Ramos (cell line): ENCODE results near the gene ARL10.

ENCODE experiments used
- in situ Hi-C: fragments of 300-500 bp; cut with MboI; formaldehyde crosslinking; loops from one replicate; pipeline ENCODE4 v1.14.3; 2022; ENCODE audit warnings: low sequenced_read_pairs; ENCODE audit not compliant: unreplicated experiment

ARL10 gene

DNA sequence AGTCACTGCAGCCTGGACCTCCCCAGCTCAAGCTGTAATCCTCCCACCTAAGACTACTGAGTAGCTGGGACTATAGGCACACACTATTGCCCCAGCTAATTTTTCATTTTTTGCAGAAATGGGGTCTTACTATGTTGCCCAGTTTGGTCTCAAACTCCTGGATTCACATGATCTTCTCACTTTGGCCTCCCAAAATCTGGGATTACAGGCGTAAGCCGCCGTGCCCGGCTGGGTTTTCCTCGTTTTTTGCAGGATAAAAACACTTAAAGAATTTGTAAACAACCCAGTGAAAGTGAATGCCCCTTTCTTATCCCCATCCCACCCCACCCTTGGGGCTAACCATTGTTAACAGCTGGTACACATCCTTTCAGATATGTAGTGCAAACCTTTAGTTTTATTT is 43.3 kb downstream of the ARL10 start:
- in situ Hi-C loops, result loop anchor here (25.0 kb wide), 1 partner anchor 671 kb away; no protein-coding TSS in a partner anchor

DNA sequence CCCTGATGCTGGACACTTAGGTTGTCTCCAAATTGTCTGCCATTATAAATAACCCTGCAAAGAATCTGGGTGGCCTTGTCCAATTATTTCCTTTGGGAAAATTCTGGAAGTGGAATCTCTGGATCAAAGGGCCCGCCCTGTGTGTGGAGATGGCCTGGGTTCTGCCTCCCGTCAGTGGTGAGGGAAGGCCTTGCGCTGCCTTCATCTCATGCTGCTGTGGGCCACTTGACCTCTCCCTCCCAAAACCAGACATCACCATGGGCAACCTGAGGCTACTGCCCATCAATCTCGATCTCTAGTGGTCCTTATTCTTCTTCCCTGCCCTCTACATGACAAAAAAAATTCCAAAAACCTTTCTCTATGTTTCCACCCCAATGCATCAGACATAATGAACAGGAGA is 44.5 kb downstream of the ARL10 start:
- in situ Hi-C loops, result loop anchor here (25.0 kb wide), 1 partner anchor 672 kb away; no protein-coding TSS in a partner anchor

DNA sequence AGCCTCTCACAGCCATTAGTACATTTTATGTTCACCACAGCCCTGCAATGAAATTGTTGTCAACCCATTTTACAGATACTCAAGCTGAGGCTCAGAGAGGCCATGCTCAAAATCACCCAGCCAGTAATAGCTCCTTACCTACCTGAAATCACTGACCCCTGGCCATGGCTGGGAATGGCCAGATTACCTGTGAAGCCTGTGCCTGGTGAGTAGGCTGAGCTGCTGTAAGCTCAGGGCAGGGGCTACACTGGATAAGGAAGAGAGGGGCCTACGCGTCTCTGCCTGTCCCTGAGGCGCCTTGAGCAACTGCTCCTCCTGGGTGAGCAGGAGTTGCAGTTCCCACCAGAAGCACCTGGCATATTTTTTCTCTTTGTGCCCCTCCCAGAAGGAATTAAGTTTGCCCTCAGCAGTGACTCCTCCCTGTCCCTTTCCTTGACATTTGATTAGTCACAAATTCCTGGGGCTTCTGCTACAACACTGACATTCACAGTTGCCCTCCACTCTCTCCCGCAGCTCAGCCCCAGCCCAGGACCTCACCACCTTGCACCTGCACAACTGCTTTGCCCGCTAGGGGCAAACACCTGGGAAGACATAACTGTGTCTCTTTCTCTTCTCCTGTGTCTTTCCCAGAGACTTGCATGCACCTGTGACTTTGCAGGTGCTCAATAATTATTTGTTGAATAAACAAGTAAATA is 45.3 kb downstream of the ARL10 start:
- in situ Hi-C loops, result loop anchor here (25.0 kb wide), 1 partner anchor 673 kb away; no protein-coding TSS in a partner anchor

DNA sequence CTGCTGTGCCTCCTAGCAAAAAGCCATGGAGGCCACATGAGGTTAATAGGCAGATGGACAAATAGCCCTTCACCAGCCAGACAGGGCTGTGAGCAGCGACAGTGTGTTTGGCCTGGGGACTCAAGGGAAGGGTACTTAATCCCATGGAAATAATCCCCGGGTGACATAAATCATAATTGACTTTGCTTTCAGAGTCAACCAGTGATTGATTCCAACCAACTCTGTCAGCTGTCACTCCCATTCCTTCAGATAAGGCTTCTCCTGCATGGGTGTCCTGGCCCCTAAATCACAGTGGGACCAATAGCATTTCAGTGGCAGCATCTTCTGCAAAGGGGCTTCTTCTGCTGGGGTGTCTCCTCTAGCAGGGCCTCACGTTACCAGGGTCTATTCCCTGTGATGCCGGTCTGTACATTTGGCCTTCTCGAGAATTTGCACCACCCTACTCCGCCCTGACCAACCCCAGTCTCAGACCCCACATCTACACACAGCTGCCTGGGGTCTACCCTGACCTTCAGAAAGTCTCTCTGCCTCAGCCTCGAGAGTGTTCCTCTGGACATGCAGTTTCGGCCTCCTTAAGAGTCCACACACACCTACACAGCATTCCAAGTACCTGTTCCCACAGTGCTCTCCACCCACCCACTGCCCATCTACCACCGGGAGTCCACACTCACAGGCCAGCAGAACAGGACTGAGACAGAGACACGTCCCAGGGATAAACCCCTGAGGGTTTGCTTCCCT is 47.4 kb downstream of the ARL10 start:
- in situ Hi-C loops, result loop anchor here (25.0 kb wide), 1 partner anchor 675 kb away; no protein-coding TSS in a partner anchor

DNA sequence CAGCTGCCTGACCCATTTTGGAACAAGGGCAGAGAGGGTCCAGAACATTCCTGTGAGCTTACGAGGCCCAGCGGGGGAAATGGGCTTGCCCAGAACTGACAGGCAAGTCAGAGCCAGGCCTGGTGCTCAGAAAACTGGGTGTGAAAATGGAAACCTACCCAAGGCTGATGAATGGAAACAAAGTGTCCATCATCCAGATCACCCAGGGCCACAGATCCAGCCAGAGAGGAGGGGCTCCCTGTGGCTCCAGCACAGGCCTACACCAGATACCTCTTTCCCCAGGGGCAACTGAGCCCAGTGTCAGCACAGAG is 47.9 kb downstream of the ARL10 start:
- in situ Hi-C loops, result loop anchor here (25.0 kb wide), 1 partner anchor 676 kb away; no protein-coding TSS in a partner anchor

DNA sequence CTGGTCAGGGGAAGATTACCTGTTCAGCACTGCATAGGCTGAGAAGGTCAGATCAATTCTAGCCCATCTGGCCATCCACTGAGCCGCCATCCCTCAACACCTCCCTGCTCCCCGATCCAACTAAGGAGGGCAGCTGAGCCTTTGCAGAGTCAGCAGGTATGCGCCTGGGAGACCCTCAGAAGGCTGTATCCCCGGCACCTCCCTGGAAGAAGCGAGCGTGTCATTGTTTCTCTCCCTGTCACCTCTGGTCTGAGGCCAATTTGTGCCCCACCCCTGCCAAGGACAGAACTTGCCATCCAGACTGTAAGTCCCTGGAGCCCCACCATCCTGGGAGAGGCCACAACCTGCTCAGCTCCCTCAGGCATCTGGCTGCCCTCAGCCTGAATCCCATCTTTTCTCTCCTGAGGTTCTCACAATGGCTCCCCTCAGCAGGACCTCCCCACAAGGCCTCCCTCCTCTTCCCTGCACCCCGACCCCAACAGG is 48.5 kb downstream of the ARL10 start:
- in situ Hi-C loops, result loop anchor here (25.0 kb wide), 1 partner anchor 676 kb away; no protein-coding TSS in a partner anchor

DNA sequence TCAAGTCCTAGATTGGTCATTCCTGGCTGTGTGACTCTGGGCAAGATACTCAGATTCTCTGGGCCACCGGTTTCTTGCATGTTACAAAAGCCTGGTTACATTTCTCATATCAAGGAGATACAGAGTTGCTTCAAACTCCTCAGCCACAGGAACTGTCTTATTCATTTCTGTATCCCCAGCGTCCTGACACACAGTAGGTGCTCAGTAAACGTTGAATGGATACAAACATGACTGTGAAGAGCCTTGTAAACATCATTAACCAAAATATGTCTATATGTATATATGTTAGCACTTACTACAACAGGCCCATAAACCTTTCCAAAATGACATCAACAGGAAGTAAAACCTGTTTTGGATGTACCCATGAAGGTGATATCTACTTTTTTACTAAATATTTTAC is 49.4 kb downstream of the ARL10 start:
- in situ Hi-C loops, result loop anchor here (25.0 kb wide), 1 partner anchor 677 kb away; no protein-coding TSS in a partner anchor

DNA sequence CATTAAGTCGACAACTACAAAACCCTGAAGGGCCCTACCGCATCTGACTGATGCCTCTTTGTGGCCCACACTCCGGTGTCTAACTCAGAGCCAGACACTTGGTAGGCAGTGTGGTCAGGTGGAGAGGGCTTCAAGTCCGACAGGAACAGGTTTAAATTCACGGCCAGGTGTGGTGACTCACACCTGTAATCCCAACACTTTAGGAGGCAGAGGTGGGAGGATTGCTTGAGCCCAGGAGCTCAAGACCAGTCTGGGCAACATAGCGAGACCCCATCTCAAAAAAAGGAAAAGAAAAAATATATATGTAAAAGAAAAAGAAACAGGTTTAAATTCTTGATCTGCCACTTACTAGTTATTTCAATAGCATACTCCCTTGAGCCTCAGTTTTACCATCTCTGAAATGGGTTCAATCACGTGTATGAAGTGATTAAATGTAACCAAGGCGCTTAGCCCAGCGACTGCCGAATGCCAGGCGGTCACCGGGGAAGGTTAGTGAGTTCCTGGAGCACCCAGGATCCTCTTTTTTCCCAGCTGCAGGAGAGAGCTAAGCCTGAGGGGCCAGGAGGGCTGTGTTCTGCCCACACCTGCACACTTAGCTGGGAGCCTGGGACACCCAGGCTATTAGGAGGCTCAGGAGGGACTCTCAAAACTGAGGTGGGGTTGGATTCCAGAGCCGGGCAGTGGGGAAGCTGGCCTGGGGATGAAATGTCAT is 50.1 kb downstream of the ARL10 start:
- in situ Hi-C loops, result loop anchor here (25.0 kb wide), 1 partner anchor 678 kb away; no protein-coding TSS in a partner anchor

DNA sequence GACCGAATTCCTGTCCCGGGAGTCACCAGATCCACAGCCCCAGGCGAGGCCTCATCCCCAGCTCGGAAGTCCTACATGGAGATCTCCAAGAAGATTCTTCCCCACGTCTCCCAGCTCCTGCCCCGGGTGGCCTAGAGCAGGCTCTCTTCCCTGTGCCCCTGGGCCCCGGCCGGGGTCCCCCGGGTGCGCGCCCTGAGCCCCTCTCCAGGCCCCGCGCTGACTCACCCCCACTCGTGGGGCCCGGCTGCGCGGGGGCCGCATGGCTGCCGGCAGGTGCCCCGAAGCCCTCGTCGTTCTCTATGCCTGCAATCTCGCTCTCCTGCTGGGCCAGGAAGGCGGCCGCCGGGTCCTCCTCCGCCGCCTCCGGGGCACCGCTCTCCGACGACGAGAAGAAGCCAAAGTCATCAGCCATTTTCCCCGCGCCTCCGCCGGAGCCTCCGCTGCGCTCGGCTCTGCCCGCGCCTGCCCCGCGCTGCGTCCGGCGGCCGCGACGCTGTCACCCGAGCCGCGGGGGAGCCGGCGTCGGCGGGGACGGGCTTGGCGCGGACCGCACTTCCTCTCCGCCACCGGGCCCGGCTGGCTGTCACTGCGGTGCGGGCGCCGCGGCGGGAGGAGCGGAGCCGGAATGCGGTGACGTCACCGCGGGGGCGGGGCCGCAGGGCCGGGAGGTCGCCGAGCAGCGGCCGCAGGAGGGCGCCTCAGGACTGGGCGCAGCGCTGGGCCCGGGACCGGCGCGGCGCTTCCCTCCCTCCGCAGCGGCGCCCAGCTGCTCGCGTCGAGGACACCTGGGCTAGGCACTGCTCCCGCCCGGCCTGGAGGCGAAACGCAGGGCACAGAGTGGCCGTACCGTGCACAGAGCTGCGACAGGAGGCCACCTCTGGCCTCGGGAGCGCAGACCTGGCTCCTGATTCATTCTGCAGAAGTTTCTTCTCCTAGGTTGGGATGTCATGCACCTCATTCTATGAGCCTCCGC is 51.0 kb downstream of the ARL10 start, which contains the start of gene CLTB:
Gene CLTB, minus strand, starts transcription at position 588 of the 973 bp plus-strand sequence. Its CDS starts 176 bp downstream, at position 412.
- in situ Hi-C loops, result loop anchor here (25.0 kb wide), 1 partner anchor 679 kb away; no protein-coding TSS in a partner anchor

DNA sequence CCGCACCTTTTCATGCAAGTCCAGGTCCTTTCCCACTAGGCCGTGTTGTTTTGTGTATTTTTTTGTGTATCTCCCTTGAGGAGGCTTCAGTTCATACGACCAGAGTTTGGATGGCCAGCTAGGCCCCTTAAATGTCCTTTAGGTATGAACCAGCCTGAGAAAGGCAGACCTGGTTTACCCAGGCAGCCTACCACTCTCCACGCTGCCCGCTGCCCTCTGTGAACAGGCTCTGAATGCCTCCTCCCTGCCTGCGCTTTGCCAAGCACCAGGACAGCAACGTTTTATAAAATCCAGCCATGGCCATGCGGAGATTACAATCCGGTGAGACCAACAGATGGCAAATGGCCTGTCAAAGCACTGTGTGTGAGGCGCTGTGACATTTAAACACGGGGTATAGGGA is 51.7 kb downstream of the ARL10 start:
- in situ Hi-C loops, result loop anchor here (25.0 kb wide), 1 partner anchor 680 kb away; no protein-coding TSS in a partner anchor

DNA sequence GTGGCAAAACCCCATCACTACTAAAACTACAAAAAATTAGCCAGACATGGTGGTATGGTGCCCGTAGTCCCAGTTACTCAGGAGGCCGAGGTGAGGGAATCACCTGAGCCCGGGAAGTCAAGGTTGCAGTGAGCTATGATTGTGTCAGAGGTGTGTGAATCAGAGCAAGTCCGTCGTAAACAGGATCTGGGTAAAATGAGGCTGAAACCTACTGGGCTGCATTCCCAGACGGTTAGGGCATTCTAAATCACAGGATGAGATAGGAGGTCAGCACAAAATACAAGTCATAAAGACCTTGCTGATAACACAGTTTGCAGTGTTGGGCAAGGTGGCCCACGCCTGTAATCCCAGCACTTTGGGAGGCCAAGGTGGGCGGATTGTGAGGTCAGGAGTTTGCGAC is 53.0 kb downstream of the ARL10 start:
- in situ Hi-C loops, result loop anchor here (25.0 kb wide), 1 partner anchor 681 kb away; no protein-coding TSS in a partner anchor

DNA sequence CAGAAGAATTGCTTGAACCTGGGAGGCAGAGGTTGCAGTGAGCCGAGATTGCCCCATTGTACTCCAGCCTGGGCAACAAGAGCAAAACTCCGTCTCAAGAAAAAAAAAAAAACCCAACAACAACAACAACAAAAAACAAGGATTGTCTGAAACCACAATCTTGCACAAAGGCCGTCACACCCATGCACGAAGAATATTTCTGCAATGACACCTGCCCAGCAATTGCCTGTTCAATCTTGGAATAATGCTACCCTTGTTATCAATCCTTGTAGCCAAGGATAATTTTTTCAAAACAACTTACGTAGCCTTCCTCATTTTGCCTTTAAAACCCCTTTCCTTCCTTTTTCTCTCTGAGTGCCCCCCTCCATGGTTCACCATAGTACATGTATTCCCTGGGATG is 54.8 kb downstream of the ARL10 start:
- in situ Hi-C loops, result loop anchor here (25.0 kb wide), 1 partner anchor 683 kb away; no protein-coding TSS in a partner anchor

DNA sequence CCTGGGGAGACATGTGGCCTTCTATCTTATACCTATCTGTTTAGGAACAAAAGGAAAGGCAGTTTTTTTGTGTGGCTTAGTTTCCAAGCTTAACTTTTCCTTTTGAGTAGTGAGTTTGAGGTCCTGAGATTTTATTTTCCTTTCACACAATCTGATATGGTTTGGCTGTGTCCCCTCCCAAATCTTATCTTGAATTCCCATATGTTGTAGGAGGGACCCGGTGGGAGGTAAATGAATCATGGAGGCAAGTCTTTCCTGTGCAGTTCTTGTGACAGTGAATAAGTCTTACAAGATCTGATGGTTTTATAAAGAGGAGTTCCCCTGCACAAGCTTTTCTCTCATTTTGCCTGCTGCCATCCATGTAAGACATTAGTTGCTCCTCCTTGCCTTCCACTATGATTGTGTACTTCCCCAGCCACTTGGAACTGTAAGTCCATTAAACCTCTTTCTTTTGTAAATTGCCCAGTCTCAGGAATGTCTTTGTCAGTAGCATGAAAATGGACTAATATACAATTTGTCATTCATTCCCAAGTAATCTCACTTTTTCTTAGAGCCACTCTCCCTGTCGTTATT is 55.8 kb downstream of the ARL10 start:
- in situ Hi-C loops, result loop anchor here (25.0 kb wide), 1 partner anchor 684 kb away; no protein-coding TSS in a partner anchor

DNA sequence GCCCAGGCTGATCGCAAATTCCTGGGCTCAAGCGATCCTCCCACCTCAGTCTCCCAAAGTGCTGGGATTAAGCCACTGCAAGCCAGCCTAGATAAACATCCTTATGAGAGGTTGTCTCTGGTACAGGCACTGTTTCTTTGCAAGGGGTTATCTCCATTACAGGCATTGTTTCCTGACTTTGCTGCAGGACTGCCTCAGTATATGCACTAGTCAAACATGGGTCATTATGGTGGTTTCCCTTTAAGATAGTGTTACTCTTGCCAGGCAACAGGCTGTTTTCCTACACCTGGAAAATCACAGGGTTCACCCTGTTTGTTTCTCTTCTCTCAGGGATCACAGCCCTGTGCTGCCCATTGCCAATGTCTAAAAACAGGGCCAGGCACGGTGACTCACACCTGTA is 58.9 kb downstream of the ARL10 start:
- in situ Hi-C loops, result loop anchor here (25.0 kb wide), 1 partner anchor 687 kb away; no protein-coding TSS in a partner anchor

DNA sequence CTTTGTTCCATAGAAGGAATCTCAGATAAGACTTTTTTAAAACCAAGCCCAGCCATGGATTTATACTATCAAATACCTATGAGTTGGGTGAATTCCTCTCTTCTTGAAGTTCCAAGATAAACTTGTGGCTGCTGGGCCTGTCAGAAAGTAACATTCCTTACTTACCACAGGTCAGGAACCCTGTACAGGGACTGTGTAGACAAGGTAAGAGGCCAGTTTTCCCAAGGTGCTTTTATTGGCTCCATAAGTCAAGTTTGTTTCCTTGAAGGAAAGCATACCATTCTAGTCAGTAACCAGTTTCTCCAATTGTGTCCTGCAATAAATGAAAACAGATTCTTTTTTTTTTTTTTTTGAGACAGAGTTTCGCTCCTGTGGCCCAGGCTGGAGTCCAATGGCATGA is 59.9 kb downstream of the ARL10 start:
- in situ Hi-C loops, result no loop called here

DNA sequence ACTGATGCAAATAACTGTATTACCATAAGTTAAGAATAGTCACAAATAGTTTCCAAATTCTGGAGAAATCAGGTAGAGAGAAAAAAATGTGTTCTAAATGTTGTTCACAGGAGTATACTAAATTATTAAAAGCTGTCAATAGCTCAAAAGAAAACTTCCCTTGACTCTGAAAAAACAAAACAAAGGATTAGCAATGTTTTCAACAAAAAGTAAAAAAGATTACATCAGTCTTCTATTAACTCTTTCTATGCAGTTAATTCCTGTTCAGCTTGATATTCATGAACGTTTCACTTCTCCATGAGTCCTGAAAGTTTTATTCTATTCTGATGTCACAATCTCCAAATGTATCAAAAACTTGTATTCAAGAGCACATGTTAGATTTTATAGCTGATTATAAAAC is 60.5 kb downstream of the ARL10 start:
- in situ Hi-C loops, result no loop called here

DNA sequence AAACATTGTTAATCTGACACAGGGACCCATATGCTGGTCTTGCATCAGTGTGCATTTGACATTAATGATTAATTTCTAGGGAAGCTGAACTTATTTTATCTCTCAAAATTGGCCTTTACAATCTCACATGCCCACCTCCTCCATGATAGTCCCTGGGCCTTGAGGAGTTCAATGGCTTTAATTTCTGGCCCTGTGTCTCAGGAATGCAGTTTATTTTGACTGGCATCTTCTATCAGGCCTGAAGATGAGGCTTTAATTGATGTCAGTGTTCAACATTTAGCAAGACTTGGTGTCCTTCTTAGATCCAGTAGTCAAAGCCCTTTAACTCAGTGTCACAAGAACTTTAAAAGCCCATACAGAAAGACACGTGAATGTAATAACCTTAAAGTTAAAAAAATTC is 61.6 kb downstream of the ARL10 start:
- in situ Hi-C loops, result no loop called here

DNA sequence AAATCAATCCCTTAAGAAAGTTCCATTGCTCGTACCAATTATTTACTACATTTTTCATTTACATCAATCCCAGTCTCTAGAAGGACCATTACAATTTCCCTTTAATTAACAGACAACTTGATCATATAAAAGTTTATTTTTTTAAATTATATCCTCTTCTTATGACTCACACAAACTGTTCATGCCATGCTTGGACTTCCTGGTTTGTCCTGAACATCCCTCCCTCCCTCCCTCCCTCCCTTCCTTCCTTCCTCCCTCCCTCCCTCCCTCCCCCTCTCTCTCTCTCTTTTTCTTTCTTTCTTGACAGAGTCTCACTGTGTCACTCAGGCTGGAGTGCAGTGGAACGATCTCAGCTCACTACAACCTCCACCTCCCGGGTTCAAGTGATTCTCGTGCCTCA is 62.7 kb downstream of the ARL10 start:
- in situ Hi-C loops, result no loop called here

DNA sequence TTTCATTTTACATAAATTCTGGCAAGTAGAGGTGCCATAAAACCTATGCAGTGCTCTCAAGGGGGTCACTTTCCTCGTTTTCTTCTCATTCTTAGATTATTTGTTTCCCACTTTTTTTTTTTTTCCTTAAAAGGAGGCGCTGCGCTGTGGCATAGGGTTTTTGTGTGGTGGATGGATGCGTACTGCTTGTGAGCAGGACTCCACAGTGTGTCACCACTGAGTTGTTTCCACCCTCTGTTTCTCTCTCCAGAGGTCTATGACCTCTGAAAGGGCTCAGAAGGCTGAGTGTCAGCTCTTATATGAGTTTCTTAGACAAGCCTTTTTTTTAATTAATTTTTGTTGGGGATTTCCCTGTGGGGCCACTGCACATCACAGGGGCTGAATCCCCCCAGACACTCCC is 64.7 kb downstream of the ARL10 start:
- in situ Hi-C loops, result no loop called here
